GM19467 (cell line): ENCODE results near the gene SERPINB13.
A peak's percentile ranks its signal among the peaks of the same experiment; 100 is the strongest.

Experiments used
- ATAC-seq: cut with Tn5 transposase; IDR thresholded peaks from one replicate; pipeline ENCODE4 v1.9.1; 2021; ENCODE audit warnings: mild to moderate bottlenecking, moderate library complexity; ENCODE audit not compliant: unreplicated experiment

The SERPINB13 gene, protein sequence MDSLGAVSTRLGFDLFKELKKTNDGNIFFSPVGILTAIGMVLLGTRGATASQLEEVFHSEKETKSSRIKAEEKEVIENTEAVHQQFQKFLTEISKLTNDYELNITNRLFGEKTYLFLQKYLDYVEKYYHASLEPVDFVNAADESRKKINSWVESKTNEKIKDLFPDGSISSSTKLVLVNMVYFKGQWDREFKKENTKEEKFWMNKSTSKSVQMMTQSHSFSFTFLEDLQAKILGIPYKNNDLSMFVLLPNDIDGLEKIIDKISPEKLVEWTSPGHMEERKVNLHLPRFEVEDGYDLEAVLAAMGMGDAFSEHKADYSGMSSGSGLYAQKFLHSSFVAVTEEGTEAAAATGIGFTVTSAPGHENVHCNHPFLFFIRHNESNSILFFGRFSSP

DNA sequence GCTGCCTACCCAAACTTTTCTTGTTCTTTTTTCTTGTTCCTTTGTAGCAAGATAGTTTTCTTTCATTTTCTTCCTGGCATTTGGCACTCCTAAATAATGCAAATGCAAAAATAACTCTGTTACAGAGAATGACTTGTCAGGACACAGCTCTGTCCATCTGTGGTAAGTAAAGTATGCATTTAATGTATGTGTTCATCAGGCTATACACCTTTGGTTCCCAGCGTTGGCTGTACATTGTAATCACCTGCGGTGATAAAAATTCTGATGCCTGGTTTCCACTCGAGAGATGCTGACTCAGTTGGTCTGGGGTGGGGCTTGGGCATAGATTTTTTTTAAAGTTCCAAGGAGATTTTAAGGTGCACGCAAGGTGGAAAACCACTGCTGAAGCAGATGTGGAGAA, at the start of gene SERPINB13:
Gene SERPINB13 (plus strand): TSS at position 378 of the 400 bp plus-strand sequence. CDS start 1,325 bp downstream, outside the sequence.
- no peak for ATAC-seq

DNA sequence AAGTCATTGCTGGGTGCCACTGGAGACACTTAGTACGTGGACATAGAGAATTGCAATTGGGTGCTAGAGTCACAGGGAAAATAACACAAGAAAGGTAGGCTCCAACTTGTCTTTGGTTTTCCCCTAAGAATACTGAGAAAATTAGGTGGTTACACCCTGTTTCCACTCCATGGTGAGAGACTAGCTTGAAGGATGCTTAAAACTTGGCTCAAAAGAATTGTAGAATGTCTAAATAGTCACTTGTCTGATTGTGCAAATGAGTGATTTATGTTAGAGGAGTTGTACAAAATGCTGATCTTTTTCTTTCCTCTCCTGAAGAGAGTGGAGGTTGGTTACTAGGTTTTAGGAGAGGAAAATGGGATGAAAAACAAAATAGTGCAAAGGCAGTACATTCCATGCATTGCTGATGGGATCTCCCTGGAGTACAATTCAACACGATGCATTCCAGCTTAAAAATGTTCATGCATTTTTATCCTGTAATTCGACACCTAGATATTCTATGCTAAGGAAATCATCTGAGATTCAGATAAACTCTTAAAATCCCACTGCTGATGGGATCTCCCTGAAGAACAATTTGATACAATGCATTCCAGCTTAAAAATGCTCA, 47.1 kb upstream of the SERPINB13 start:
- no peak for ATAC-seq

DNA sequence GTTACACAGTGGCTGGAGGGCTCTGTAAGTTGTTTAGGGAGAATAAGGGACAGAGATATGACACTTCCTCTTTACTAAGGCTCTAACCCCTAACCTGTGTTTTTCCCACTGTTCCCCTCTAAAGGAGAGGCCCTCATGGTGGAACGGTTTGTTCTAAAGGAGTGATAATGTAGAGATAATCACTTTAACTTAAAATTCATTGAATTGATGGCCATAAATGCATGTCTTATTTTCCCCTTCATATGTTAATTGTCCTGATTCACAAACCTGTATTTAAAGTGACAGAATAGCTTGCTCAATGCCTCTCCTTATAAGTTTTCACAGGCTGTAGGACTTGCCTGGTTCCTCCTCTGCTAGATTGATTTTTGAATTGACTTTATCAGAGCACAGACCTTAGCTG, 45.1 kb upstream of the SERPINB13 start, which contains the start of gene SERPINB12:
Gene SERPINB12 (plus strand): TSS at position 301 of the 400 bp plus-strand sequence. CDS start 13,791 bp downstream, outside the sequence.
- no peak for ATAC-seq

DNA sequence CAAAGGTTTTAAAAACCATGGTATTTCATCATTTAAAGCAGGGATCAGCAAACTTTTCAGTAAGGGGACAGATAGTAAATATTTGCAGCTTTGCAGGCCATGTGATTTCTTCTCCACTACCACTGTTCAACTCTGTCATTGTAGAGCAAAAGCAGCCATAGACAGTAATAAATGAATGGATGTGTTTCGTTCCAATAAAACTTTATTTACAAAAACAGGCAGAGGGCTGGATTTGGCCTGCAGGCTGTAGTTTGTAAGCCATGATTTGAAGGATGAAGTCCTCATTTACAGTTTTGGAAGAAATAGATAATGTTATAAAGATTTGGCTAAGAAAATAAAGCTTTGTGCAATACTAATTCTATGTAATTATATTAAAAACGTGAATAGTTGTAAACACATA, 43.1 kb upstream of the SERPINB13 start:
- no peak for ATAC-seq

DNA sequence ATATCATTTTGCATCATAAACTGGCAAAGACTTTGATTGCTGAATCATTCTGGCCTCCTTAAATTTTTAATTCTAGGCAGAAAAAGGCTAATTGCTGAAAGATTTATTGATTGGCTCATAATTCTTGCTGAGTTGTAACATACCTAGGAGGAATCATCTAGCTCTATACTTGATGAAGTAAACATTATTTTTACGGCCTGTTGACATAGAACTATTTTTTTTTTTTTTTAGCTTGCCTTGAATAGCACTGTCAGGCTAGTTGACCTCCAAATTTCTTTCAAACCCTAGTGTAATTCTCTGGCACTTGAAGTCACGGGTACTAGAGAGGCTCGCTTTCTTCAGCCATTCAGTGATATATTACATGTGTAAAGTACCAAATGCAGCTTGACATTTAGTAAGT, 42.1 kb upstream of the SERPINB13 start:
- ATAC-seq, result no peak

DNA sequence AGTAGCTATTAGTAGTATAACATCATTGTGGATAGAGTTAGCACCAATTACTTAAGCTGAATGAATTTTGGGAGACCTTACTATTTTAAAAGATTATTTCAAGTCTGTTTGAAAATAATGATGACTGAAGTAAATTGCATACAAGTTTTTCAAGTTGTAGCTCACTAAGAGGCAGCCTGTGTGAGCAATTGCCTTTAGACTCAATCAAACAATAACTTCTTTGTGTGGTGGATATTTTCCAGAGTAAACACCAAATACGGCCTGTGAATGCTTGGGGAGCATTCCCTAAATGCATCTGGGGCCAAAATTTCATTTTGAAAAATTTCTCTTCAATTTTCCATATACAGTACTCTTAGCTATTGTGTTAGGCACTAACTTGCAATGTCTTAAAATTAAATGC, 37.1 kb upstream of the SERPINB13 start:
- no peak for ATAC-seq

DNA sequence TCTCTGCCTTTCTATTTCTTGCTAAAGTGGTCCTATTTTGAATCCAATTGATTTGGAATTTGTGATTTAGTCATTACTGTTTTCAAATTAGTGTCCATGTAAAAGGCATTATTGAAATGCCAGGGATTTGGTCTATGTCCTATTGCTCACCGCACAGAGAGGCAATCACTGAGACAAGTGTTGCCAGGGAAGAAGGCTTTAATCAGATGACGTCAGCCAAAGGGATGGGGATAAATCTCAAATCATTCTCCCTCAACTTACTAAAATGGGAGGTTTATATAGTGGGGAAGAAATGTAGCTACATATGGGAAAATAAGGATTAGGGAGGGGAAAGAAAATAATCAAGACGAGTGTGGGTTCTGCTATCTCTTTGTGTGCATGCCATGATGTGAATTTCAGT, 35.4 kb upstream of the SERPINB13 start:
- ATAC-seq, result no peak

DNA sequence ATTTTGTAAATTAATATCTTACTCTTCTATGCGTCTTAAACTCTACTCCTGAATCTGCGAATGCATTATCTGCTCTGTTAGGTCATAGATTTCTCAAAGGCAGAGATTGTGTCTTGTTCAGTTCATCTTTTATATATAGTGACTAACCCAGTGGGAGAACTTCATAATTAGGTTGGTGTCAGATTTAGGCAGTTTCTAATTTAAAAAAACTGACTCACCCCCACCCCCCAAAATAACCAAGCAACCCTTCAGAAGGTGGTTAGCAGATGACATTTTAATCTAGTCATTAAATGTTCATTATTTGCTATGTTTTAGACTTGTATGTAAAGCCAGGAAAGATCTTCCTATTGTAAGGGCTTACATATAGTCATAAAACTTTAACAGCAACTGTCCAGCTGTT, 34.6 kb upstream of the SERPINB13 start:
- no peak for ATAC-seq

DNA sequence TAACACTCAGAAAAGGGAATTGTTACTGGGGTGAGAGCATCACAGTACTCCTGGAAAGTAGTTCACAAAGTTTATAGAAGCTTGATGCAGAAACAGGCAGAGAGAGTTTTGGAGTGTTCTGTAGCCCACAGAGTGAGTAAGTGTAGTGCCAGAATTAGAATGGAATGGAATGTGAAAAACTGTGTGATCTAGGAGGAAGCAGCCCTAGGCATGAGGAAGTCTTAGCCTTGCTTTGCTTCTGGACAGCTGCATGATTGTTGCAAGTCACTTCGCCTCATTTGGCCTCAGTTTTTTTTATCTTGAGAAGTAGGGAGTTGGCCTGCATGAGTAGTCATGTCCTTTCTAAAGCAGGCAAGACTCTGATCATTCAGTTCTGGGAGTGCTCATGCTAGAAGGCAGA, 34.1 kb upstream of the SERPINB13 start:
- ATAC-seq, result no peak

DNA sequence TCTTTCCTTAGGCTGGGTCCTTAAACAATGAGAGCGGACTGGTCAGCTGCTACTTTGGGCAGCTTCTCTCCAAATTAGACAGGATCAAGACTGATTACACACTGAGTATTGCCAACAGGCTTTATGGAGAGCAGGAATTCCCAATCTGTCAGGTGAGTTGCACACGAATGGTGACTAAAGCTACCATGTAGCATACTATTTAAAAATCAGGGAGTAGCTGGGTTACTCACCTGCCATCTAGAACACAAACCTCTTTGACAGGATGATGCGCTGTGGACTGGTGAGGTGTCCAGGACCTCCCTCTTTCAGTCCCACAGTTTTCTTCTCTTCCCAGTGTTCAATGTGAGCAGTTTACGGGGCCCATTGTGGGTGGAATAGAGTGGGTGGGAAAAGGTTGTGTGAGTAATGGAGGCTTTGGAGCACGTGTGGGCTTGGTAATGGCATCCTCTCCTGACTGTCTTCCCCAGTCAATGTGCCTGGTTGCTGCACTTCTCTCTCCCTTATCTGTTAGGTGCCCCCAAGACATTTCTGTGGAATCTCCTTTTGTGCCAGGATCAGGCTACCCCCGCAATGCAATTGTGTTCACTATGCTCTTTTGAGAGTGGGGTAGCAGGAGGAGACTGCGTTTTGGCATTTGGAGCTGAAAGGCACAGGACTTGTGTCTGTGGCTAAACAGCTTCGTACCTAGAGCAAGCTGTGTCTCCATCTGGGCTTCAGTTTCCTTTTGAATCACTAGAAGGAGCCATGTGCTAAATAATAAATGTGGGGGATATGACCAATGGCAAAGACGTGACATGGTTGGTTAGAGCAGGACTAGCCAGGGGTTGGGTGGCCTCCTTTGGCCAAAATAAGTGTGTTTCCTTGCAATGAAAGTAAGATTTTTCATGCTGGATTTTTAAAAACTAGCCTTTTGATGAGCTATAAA, 27.3 kb upstream of the SERPINB13 start:
- ATAC-seq, result no peak

DNA sequence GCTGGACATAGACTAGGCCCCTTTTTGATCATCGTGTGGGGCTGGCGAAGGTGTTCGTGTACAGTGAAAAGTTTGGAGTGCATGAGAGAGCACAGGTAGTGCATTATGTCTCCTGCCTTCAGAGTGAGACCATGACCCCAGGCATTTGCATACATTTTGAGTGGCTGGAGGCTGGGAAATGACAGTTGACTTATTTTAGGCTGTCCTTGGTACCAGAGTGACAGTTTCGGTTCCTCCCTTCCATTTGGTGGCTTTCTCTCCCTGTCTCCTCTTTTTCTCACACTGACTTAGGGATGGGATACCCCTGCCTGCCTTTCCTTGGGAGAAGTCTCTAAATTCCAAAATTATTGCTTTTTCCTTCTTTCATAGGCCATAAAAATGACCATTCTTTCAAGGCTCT, 24.9 kb upstream of the SERPINB13 start:
- no peak for ATAC-seq

DNA sequence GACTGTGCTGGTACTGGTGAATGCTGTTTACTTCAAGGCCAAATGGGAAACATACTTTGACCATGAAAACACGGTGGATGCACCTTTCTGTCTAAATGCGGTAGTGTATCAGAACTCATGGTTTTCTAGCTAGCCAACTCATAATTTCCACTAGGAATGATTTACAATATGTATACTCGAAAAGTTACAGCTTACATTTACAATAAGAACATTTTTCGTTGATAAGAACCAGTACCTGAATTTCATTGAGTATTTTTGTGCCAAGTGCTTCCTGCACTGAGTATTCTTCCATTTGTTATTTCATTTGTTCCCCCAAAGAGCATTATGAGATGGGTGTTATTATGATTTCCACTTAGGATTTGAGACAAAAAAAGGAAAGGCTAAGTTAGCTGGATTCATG, 23.1 kb upstream of the SERPINB13 start:
- ATAC-seq, result no peak

DNA sequence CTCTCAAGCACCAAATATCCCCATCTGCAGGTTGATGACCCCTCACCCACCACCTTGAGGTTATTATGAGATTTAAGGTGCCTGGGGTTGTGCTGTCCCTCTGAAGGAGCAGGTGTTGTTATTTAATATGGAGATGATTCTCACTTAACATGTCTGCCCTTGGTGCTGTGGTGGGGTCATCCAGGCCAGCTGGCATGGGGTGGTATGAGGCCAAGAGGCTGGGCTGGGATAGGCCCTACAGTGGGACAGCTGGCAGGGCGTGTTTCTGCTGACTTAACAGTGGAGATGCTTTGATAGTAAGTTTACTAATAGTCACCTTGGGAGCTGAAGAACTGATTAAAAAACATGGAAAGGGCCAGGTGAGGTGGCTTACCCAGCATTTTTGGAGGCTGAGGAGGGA, 22.6 kb upstream of the SERPINB13 start:
- ATAC-seq, result no peak

DNA sequence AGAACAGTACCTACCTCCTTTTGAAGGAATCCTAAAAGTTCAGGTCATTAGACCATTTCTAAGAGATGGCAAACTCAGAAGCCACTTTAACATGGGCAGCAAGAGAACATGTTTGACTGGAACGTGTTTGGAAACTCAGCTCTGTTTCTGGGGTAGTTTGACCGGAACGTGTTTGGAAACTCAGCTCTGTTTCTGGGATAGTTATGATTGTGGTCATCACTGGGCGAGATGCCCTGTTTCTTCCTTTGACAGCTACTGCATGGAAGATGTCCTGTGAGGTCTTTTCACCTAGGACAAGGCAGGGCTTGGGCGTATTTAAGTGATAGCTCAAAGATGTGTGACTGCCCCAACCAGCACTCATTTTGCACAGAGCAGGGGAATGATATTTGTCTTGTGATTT, 19.9 kb upstream of the SERPINB13 start:
- ATAC-seq, result no peak

DNA sequence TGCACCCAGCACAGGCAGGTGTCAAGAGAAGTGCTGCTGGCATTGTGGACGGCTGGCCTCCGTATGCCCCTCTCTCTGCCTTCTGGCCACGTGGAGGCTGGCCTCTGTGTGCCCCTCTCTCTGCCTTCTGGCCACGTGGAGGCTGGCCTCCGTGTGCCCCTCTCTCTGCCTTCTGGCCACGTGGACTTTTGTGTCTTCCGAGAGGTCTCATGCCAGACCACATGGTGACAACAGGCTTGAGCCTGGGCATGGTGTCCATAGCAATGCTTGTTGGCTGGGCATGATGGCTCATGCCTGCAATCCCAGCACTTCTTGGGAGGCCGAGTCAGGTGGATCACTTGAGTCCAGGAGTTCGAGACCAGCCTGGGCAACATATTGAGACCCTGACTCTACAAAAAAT, 19.3 kb upstream of the SERPINB13 start:
- ATAC-seq, result no peak

DNA sequence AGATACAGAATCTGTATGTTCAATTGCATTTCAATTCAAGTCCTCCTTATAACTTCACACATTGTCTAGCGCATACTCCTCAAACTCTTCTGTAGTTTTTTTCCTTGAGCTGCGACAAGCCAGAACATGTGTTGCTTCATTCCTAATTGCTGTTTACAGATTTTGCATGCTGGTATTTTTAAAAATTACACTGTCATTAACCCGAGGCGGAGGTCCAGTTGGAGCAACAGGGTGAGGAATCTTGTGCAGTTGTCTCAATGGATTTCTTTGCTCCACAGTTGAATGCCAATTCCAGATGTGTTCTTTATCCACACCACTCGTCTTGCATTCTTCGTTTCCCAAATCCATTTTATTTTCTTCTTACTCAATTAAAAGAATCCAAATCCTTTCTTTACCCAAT, 16.4 kb upstream of the SERPINB13 start:
- no peak for ATAC-seq

DNA sequence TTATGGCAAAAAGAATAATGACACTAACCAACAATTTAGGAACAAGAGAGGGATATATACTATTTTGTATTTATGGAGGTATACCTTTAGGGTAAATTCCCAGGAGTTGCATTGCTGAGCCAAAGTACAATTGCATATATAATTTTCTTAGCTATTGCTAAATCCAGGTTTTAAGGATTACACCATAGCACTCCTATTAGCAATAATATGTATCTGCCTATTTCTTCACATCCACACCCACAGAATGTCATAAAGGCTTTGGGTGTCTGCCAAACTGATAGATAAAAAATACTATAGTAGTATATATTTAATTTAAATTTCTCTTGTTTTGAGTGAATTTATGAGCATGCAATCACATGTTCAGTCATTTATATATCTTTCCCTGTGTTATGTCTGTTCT, 11.5 kb upstream of the SERPINB13 start:
- ATAC-seq, result no peak

DNA sequence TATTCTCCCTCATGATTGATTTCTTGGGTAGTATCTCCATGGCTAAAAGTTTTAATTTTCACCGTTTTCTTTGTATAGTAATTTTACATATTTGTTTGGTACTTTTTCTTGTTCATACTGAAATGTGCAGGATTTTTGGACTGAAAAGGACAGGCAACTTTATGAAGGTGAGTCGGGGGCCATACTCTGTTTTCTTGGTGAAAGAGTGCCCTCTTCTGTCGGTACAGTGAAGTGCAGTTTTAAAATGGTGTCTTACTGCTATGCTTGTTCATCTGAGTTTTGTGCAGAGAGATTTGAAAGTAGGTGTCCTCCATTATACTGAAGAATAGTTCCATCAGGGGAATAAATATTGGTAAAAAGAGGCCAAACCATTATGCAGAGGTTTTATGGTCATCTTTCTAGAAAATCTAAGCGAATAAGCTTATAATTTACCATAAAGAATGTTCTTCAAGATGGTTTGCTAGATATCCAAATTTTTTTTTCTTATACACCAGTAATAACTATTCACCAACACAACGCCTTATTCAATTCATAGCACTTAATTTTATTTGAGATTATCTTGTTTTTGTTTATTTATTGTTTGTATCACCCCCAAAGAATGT, 8.7 kb upstream of the SERPINB13 start:
- peak; percentile 58 for ATAC-seq

DNA sequence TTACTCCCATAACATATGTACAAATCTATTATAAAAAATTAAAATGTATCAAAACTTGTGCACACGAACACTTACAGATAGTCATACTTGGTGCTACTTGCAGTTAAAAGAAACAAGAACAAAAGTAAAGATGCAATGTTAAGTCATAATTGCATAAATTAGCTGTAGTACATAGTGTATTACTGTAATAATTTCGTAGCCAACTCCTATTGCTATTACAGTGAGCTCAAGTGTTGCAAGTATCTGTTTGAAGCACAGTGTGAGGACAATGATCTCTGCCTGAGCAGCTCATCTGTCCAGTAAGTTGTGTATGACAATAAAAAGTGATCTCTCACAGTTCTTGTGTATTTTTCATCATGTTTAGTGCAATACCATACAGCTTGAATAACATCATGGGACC, 7.5 kb upstream of the SERPINB13 start:
- ATAC-seq, result no peak

DNA sequence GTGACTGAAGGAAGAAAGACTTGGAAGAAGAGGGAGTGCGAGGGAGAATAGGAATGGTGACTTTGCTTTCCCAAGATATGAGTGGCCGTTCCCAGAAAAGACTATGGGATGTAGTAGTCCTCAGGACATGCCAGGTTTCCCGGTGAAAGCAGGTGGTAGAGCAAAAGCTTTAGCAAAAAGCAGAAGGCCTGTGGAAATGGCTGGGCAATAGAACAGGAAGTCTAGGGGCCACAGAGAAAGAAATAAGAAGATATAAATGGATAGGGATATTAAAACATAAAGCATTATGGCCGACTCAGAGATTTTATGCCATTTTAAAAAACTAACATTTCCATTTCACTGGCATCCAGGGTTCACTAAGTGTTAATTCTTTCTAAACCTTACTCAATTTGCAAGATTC, 1.2 kb upstream of the SERPINB13 start:
- ATAC-seq, result no peak

DNA sequence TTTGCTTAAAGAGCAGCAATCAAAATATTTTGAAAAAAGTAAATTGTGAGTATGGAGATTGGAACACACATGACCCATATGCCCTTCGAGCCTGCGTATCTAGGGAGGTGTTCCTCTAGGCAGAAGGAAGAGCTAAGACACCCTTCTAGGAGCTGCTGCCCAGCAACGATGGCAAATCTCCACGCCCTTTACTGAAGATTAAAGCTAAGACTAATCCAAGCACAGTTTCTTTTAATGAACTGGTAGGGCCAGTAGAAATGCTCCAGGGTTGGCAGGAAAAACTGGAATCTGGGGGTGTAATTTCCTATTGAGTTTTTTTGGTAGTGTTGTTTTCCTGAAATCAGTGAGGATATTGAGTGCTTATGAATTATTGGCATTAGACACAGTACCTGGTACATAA, 712 bp upstream of the SERPINB13 start:
- ATAC-seq, result no peak
